ENCODE data around the gene USP35. TPM values are rescaled to one million over a fixed set of nuclear protein-coding genes. Genes with fewer than 3 reads are reported as not detected.

Gene USP35, protein sequence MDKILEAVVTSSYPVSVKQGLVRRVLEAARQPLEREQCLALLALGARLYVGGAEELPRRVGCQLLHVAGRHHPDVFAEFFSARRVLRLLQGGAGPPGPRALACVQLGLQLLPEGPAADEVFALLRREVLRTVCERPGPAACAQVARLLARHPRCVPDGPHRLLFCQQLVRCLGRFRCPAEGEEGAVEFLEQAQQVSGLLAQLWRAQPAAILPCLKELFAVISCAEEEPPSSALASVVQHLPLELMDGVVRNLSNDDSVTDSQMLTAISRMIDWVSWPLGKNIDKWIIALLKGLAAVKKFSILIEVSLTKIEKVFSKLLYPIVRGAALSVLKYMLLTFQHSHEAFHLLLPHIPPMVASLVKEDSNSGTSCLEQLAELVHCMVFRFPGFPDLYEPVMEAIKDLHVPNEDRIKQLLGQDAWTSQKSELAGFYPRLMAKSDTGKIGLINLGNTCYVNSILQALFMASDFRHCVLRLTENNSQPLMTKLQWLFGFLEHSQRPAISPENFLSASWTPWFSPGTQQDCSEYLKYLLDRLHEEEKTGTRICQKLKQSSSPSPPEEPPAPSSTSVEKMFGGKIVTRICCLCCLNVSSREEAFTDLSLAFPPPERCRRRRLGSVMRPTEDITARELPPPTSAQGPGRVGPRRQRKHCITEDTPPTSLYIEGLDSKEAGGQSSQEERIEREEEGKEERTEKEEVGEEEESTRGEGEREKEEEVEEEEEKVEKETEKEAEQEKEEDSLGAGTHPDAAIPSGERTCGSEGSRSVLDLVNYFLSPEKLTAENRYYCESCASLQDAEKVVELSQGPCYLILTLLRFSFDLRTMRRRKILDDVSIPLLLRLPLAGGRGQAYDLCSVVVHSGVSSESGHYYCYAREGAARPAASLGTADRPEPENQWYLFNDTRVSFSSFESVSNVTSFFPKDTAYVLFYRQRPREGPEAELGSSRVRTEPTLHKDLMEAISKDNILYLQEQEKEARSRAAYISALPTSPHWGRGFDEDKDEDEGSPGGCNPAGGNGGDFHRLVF
- total RNA-seq, result 10 to 100 TPM in 2 of 4 donors, 1 to 10 TPM in 2; 7.1 to 14.5 (median 10.6) TPM

DNA sequence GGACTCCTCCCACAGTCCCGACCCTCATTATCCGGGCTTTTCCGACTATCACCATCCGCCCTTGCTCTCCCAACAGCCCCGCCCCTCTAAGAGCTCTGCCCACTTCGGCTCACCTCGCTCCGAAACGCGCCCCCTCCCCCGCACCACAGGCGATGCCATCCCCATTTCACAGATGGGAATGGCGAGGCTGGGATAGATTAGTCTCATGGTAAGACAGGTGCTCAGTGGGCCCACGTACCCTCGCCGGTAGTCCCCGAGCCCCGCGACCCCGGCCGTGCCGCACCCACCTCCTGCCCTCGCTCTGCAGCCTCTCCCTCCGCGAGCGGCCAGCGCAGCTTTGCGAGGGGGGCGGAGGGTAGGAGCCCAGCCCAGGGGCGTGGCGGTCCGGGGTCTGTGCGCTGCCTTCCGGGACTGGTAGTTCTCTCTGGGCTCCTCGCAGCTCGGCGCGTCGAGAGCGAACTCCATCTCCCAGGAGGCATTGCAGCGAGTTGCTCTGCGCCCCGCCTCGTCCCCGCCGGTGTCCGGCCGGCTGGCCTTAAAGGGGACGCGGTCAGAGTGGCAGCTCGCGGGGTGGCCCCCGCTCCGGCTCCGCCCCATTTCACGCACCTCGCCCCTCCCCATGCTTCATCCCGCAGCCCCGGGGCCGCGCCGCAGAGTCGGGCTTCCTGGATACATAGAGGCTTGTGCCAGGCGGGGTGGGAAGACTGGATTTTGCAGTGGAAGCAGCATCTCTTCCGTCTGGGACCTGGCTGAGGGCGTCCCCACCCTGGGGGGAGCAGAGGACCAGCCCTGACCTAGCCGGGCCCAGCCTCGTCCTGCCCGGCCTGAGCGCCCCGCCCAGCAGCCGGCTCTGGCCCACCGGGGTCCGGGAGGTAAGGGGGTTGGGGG is at the start of gene USP35, which contains the start of gene KCTD21:
Gene USP35 (plus strand): TSS at position 634 of the 888 bp plus-strand sequence. CDS start 7,327 bp downstream, outside the sequence.
Gene KCTD21 (minus strand): TSS at position 341 of the 888 bp plus-strand sequence. CDS start 14,072 bp downstream, outside the sequence.
- H3K9me3 ChIP-seq, result no peaks in the 10 kb centered on the region
- peak within 1 kb of the TSS; percentile 70 to 83 for H3K4me3 ChIP-seq
- H3K27me3 ChIP-seq, result no peaks in the 10 kb centered on the region
- peak within 1 kb of the TSS; percentile 16 to 95 (median 90) for H3K27ac ChIP-seq
- peaks cover 0 to 62% (median 20%) of the 10 kb centered on the region in 3 donors for H3K4me1 ChIP-seq
- no peaks in the 10 kb centered on the region for H3K36me3 ChIP-seq
- TF ChIP-seq POLR2A (IDR thresholded peaks at IDR 0.05) (peak; percentile 63 to 64), POLR2AphosphoS5 (IDR thresholded peaks at IDR 0.05) (peak; percentile 74)
- TF ChIP-seq, protein P1, sequence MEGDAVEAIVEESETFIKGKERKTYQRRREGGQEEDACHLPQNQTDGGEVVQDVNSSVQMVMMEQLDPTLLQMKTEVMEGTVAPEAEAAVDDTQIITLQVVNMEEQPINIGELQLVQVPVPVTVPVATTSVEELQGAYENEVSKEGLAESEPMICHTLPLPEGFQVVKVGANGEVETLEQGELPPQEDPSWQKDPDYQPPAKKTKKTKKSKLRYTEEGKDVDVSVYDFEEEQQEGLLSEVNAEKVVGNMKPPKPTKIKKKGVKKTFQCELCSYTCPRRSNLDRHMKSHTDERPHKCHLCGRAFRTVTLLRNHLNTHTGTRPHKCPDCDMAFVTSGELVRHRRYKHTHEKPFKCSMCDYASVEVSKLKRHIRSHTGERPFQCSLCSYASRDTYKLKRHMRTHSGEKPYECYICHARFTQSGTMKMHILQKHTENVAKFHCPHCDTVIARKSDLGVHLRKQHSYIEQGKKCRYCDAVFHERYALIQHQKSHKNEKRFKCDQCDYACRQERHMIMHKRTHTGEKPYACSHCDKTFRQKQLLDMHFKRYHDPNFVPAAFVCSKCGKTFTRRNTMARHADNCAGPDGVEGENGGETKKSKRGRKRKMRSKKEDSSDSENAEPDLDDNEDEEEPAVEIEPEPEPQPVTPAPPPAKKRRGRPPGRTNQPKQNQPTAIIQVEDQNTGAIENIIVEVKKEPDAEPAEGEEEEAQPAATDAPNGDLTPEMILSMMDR (IDR thresholded peaks at IDR 0.05), result no peak
- peak; percentile 97 for ATAC-seq
- WGBS, 2 donors (ENCODE audit: low coverage in 1 of 2), result 0% methylated on average over 2 to 4 of the region's 74 CpGs

DNA sequence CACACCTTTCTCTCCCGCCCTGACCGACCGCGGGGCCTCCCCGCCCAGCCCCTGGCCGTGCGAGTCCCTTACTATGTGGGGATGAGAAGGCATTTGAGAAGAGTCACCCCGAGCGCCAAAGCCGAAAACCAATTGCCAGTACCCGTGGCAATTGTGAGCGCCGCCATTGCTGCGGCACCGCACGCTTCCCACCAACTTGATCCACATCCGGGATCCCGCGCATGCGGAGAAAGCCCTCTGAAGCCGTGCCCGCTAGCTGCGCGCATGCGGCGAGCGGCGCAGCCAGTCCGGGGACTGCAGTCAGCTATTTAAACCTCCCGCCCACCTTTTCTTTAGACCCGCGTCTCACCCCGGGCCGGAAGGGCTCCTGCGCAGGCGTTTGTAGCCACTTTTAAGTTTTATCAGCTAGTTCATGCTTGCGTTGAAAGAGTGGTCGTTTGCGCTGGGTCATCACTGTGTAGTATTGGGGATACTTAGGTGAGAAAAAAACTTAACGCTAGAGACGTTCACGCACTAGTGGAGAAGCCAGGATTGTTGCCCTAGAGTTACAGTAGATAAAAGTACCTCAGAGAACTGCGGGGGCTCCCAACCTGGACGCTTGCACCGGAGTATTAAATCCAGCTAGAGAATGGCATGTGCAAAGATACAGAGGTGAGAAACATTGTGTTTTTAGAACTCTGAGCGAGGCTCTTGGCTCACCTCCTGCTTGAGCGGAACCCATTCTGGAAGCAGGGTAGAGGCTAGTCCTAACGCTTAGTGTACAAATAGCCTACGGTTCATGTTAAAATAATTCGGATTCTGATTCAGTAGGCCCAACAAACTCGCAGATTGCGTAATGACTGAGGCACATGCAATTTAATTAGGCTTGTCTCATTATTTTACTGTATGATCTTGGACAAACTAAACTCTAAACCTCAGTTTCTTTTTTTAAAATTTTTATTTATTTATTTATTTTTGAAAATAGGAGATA is 49.0 kb upstream of the USP35 start, which contains the start of gene ALG8:
Gene ALG8 (minus strand): TSS at position 205 of the 970 bp plus-strand sequence. CDS start 38 bp downstream, at position 167.
- peak; percentile 57 for TF ChIP-seq POLR2AphosphoS5 (IDR thresholded peaks at IDR 0.05)
- TF ChIP-seq EP300 (IDR thresholded peaks at IDR 0.05), result no peak
- TF ChIP-seq, protein P1 (IDR thresholded peaks at IDR 0.05), result peak in 1 of 4 experiments; percentile 14
- peak; percentile 43 to 56 for TF ChIP-seq POLR2A (IDR thresholded peaks at IDR 0.05)
- WGBS, 2 donors (ENCODE audit: low coverage in 1 of 2), result 0 to 8% methylated on average over 16 to 25 of the region's 52 CpGs

DNA sequence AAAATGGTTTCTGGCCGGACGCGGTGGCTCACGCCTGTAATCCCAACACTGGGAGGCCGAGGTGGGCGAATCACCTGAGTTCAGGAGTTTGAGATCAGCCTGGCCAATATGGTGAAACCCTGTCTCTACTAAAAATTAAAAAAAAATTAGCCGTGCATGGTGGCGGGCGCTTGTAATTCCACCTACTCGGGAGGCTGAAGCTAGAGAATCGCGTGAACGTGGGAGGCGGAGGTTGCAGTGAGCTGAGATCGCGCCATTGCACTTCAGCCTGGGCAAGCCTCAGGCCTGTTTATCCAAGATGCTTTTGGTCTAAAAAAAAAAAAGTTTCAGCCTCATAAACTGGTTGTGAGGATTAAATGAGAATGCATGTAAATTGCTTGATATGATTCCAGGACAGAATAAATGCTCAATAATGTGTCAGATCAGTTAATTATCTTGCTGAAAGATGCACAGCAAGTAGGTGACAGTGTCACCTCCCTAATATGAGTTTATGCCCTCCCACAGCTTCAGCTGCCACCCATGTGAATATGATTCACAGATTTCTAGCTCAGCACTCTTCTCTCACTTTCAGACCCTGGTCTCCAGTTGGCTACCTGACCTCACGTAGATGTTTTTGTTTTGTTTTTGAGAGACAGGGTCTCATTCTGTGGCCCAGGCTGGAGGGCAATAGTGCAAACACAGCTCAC is 48.2 kb upstream of the USP35 start:
- WGBS, 2 donors (ENCODE audit: low coverage in 1 of 2), result 45 to 84% methylated on average over 5 to 17 of the region's 17 CpGs
- Histone ChIP-seq H3K9me3 (no peaks in the 10 kb centered on the region), H3K36me3 (peaks cover 0 to 13% of the 10 kb centered on the region in 2 donors), H3K27me3 (no peaks in the 10 kb centered on the region), H3K4me1 (peaks cover 0 to 25% (median 6%) of the 10 kb centered on the region in 3 donors), H3K27ac (peak overlapping the region in 1 of 4 donors; percentile 73), H3K4me3 (peak overlapping the region; percentile 61 to 67)
- no peak for ATAC-seq
- TF ChIP-seq, protein P1 (IDR thresholded peaks at IDR 0.05), result no peak
- no peak for TF ChIP-seq POLR2AphosphoS5 (IDR thresholded peaks at IDR 0.05)
- no peak for TF ChIP-seq POLR2A (IDR thresholded peaks at IDR 0.05)
- TF ChIP-seq EP300 (IDR thresholded peaks at IDR 0.05), result no peak

More for the DNA sequence above, 49.0 kb upstream of the USP35 start, which contains the start of gene ALG8:
- peak; percentile 98 for ATAC-seq
- peak within 1 kb of the TSS in 3 of 4 donors; percentile 72 to 74 (median 73) for H3K27ac ChIP-seq
- H3K36me3 ChIP-seq, result peaks cover 0 to 13% of the 10 kb centered on the region in 2 donors
- H3K4me1 ChIP-seq, result peaks cover 0 to 25% (median 6%) of the 10 kb centered on the region in 3 donors
- H3K27me3 ChIP-seq, result no peaks in the 10 kb centered on the region
- peak within 1 kb of the TSS; percentile 61 to 67 for H3K4me3 ChIP-seq
- H3K9me3 ChIP-seq, result no peaks in the 10 kb centered on the region
